Left forelimb (tissue), 1 donor: Measurements from ENCODE around the gene LORICRIN.
"Not testable (repeated sequence)": the region's sequence is repeated elsewhere in the genome, so short reads cannot be mapped to it uniquely, and the experiment has no call there.

Experiments
- DNase-seq: peaks from one replicate; pipeline ENCODE4 v3.0.0-alpha.2; 2018; ENCODE audit warnings: low spot score

LORICRIN gene, protein sequence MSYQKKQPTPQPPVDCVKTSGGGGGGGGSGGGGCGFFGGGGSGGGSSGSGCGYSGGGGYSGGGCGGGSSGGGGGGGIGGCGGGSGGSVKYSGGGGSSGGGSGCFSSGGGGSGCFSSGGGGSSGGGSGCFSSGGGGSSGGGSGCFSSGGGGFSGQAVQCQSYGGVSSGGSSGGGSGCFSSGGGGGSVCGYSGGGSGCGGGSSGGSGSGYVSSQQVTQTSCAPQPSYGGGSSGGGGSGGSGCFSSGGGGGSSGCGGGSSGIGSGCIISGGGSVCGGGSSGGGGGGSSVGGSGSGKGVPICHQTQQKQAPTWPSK

DNA sequence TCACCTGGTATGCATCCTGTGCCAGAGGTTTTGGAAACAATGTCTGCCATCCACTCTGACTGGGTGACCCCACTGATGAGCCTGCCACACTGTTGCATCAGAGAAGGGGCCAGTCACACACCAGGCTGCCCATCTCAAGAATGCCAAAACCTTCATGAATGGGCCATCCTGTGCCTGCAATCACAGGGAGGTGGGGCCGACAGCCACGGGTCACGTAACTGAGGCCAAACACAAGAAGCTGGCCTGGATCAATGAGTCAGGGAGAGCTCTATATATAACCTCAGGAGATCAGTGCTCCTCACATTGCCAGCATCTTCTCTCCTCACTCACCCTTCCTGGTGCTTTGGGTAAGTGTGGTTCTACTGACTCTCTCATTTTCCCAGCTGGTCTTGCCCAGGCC is at the start of gene LORICRIN:
Gene LORICRIN (plus strand): TSS at position 301 of the 400 bp plus-strand sequence. CDS start 1,263 bp downstream, outside the sequence.
- DNase-seq: no peak

DNA sequence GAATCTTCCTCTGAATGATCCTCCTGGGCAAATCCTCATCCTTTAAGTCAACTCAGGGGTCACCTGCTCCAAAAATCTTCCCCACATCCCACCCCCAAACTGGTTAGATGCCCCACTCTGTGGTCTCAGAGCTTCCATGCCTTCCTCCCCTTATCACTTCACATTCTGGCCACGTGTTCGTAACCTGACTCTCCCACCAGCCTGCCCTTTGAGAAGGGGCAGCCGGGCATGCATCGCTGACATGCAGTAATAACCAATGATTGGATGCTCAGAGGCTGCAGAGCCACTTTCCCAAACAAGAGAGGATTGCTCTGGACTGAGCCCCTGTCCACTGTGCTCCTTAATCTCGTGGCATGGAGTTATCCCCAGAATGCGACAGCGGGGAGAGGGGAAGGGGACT is 49.3 kb upstream of the LORICRIN start:
- DNase-seq: no peak

DNA sequence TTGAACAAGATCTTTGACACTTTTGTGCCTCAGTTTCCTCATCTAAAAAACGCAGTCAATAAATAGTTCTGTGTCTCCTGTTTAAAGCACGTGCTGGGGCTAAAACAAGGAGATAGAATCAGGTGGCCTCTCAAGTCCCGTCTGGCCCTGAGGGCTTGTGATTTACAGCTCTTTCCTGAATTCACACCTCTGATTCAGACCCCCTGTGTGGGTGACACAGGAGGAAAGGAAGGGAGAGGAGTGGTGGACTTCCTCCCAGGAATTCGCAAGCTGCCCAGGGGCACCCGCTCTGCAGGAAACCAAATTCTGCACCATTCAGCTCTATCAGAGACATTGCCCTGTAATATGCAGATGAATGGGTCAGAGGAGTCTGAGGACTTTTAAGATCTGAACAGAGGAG is 47.3 kb upstream of the LORICRIN start:
- no peak for DNase-seq

DNA sequence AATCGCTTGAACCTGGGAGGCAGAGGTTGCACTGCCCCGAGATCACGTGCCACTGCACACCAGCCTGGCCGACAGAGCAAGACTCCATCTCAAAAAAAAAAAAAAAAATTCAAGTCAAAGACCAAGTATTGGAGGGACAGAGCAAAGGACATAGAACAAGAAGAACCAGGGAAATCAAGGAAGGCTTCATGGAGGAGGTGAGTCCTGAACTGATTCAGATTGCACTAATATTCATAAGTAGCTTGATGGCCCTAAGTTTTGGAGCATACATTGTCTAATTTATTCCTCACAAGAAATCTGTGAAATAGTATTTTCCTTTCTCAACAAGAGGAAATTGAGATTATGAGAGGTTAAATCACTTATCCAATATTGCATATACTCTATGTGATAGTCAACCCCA is 46.0 kb upstream of the LORICRIN start:
- no peak for DNase-seq

DNA sequence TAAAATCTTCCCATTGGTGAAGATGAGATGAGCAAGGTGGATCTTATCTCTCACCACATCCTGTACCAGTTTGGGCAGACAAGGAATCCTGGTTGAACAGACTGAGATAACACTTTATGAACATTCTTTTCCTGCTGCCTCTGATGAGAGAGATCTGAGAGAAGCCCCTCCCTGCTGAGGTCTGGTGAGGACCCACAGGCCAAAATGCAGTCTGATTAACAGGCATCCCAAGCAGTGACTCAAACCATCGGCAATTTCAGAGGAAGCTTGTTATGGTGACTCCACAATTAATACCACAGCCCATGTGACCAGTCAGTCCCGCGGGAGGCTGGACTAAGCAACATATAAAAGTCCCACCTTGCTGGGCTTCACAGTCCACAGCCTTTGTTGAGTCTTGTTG is 42.3 kb upstream of the LORICRIN start, which contains the start of gene PRR9:
Gene PRR9 (plus strand): TSS at position 373 of the 400 bp plus-strand sequence. CDS start 561 bp downstream, outside the sequence.
- no peak for DNase-seq

DNA sequence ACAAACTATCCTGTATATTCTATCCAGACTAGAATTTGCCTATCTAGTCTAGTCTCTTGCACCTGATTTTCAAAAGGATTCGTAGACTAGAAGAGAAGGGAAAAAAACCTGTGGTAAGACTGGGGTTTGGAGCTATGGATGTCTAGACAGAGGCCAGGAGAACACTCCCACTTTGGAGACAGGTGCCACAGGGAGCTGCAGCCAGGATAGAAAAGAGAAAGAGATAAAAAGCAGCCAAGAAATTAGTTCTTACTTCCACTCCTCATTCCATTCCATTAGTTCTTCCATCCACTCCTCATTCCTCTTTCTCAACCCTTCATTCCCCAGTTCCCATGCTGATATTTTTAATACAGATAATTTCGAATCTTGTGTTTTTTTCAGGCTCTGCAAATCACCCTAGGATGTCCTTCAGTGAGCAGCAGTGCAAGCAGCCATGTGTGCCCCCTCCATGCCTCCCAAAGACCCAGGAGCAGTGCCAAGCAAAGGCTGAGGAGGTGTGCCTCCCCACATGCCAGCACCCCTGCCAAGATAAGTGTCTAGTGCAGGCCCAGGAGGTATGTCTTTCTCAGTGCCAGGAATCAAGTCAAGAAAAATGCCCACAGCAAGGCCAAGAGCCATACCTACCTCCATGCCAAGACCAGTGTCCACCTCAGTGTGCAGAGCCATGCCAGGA is 41.6 kb upstream of the LORICRIN start:
- DNase-seq: no peak

DNA sequence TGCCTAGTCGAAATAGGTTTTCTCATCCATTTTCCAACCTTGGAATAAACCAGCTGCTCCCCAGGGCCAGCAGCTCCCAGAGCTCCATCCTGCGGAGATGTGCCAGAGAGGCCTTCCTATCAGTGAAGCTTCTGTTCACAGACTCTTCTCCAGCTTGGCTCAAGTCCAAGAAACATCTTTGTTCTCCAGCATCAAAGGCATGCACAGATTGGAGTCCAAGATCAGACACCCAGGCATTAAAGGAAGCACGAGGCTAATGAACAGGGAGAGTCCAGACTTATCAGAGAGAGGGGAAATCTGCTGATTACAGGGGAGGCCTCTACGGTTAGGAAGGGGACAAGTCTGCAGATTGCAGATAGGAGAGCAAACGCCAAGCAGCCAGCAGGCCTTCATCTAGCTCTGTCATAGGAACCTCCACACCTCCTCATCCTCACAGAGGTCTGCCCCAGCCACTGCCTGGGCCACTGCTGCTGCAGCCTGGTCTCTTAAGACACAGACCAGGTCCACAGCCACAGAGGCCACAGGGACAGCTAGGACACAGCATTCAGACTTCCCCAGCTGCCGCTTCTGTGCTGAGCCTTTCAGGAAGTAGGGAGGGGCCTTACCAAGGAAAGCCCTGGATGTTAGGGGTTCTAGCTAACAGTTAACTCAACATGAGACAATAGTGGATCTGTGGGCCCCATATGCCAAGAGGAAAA is 38.7 kb upstream of the LORICRIN start:
- no peak for DNase-seq

DNA sequence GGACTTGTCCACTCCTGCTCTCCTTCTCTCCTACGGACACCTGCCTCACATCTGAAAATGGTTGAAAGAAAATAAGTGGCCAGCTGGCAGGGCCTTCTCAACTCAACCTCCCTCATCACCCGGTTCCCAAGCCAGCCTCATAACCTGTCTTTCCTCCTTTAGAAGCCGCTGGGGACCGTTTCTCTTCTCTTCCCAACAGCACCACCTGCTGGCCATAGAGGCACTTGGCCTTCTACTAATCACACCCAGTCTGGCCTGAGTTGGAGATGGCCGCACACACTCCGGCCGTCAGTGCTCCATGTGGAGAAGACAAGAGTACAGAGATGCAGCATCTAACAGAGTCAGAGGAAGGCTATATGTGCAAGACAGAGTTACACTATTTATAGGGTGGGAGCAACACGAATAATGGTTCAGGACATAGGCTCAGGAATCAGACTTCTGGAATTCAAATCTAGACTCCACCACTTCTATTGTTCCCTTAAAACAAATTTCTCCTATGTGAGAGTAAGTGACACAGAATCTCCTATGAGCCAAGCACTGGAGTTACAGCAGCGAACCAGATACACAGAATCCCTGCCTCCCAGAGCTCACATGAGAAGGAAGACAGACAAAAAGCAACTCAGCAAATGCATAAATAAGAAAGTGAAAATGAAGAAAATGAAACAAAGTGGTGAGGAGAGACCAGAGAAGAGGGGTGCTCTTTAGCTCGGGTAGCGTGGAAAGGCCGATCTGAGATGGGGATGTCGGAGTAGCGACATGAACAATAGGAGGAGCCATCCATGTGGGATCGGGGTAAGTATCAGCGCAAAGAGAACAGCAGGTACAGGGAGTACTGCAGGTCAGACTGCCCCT is 36.2 kb upstream of the LORICRIN start:
- not testable (repeated sequence) for DNase-seq

DNA sequence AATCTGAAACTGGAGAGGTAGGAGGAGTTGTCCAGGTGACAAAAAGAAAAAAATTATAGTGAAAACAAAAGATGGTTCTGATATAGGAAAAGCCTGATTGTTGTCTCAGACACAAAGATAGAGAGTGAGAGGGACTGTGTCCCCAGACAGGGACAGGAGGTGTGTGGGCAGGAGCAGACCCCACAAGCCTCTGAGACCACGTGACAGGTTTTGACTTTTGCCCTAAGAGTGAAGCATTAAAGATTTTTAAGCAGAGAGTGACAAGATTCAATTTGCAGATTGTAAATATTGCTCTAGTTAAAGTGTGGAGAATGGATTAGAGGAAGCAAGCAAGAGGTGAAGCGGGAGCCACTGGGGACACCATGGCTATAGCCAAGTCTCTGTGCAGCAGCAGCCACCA is 31.7 kb upstream of the LORICRIN start:
- DNase-seq: no peak

DNA sequence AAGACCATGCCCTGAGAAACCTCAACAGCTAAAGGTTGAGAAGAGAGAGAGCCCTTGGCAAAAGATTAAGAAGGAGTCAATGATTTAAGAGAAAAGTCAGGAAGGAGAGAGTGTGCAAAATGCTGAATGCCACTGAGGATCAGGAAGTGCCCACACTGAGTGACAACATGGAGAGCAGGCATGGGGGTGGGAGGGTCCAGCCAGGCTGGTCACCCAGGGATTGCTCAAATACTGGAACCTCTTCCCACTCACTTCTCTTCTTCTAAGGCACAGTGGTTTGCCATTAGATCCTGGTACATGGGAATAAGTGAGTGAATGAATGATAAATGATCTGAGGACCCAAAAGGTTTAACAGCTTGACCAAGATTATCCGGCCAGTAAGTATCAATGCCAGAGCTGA is 31.0 kb upstream of the LORICRIN start:
- no peak for DNase-seq

DNA sequence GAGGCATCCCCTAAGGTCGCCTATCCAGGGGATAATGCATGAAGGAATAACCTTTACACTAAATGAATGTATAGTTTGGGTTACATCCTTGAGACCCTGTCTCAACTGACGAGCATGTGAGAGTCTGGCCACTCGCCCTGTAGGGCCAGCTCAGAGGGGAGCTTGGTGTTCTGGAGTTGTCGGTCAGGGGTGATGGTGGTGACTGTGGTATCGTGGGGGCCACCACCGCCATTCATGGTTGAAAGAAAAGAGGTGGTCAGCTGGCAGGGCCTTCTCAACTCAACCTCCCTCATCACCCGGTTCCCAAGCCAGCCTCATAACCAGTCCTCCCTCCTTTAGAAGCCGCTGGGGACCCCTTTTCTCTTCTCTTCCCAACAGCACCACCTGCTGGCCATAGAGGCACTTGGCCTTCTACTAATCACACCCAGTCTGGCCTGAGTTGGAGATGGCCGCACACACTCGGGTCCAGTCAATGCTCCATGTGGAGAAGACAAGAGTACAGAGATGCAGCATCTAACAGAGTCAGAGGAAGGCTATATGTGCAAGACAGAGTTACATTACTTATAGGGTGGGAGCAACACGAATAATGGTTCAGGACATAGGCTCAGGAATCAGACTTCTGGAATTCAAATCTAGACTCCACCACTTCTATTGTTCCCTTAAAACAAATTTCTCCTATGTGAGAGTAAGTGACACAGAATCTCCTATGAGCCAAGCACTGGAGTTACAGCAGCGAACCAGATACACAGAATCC is 30.2 kb upstream of the LORICRIN start:
- not testable (repeated sequence) for DNase-seq

DNA sequence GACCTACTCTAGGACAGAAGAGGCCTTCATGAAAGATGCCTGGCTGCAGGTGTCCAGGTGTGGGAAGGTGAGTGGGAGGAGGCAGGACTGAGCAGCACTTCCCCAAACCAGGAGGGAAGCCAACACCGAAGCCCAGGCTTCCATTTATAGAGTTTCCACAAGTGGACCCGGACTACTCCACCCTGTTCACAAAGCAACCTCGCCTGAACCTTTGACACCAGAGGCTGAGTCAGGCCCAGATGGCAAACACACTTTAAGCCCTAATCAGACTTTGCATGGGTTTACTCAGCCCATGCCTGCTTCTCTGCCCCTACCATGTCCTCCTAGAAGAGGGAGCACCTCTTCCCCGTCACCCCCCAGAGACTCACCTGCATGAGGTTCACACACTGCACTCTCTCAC is 28.1 kb upstream of the LORICRIN start:
- DNase-seq: no peak

DNA sequence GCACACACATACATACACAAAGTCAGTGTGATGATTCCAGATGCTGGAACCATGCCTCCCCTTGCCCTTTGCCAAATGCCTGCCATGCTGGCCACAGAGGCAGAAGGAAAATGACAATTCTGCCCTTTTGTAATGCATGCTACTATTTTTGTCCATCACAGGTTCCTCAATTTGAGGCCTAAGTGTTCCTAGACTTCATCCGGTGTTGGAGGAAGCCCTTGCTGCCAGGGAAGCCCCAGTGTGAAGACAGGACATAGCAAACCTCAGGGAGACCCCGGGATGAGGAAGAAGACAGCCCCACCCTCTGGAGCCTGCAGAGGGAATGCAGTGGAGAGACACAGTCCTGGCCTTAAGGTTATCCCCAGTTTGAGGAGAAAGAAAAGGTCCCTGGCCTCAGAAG is 27.7 kb upstream of the LORICRIN start:
- DNase-seq: no peak

DNA sequence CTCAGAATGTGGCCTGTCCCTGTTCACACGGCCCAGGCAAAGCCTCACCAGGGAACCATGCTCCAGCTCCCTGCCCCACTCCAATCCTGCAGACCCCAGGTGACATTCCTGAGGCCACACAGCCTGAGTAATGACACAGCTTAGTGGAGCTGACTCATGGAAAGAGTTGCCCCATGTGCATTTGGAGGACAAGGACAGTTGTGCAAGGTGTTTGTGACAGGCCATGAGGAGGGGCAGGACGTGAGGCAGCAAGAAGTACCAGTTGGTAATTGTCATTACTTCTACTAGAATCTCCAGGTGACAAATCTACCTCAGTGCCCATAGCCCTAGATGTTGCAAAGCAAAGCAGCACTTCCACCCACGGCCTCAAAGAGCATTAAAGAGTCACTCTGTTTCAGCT is 26.9 kb upstream of the LORICRIN start:
- DNase-seq: no peak

DNA sequence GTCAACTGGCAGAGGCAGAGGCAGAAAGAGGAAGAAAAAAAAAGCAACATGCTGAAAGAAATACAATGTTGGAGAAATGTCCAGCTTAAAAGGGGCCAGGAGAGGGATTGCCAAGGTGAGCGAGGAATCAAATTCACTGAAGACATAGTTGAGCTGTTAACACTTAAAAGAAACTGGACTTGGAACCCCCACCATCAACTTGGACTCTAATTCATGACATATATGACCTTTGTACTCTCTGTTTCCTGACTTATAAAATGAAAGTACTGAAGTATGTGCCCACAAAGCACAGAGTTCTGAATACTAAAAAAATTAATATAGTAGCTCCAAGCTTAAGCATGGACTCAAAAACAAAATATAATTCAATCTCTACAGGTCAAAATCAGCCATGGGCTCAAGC is 26.0 kb upstream of the LORICRIN start:
- DNase-seq: no peak

DNA sequence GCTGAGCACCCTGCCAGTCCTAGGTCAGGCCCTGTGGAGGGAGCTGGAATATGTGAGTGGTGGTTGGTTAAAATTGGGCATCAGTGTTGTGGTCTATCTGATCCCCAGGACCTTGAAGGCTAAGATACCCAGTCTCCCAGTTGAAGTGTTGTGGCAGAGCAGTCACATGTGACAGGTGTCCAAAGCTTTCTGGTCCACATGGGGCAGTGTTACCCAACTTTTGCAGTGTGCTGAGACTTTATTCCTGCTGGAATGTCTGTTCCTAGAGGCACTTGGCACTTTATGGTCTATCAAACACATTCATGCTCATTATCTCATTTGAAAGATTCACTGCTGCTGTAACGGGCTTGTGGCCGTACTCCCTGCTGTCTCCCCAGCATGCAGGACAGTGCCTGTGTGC is 21.0 kb upstream of the LORICRIN start:
- no peak for DNase-seq

DNA sequence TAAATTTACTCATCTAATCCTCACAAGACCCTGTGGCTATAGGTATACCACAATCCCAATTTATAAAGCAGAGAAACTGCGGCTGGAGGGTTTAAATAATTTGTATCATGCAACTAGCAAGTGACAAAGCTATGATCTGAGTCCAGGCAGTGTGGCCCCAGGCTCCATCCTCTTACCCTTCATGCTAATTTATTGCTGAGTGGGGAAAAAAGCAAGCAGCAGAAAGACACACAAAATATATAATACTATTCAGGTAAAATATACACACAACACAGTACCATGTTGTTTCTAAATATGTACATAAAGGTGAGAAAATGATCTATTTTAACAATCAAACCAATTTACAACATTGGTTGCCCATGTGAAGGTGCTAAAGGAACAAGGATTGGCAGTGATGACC is 17.3 kb upstream of the LORICRIN start:
- DNase-seq: no peak

DNA sequence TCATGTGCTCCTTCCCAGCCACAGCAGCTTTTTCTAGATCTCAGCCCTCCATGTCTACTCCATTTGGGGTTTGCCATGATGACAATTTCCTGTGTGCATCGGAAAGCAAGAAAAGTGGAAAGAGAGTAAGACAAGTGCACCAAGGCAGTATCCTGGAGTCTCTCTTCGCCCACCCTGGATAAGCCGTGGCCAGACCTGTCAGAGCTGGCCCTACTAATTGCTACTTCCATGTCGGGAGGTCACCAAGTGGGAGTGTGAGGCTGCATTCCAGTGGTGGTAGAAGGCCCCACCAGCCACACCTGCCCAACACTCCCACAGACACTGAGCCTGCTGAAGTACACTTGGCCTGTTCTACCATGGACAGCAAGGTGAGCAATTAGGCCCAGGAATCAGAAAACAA is 14.0 kb upstream of the LORICRIN start:
- DNase-seq: no peak

DNA sequence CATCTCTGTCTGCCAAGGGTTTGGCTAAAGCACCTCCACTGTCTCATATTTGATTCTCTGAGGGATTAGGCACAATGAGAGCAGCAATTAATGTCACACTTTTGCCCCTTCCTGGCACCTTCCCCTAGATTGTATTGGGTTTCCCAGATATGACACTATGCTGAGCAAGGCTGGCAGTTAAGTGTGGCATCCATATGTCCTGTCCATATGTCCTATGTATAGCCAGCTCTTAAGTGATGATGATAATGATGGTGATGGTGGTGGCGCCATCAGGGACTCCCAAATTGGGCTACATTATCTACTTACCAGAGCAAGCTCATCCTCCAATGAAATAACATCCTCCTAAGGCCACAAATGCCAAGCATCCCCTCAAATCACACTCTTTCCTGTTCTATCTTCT is 13.5 kb upstream of the LORICRIN start:
- DNase-seq: no peak

DNA sequence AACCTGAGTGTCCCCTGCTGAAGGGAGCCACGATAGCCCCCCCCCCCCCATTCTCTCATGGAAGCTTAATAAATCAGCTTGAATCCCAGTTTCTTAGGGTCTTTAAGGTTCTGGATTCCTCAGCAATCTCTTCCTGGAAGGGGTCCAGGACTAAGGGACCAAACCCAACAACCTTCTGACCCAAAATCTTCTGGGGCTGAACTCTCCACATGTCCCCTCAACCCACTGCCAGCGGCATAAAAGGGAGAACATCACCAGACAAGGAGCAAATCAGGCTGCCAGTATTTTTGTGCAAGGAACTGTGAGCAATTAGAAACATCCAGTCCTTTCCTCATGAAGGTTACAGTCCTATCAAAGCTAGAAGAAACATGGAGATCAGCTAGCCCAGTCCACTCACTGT is 12.7 kb upstream of the LORICRIN start:
- DNase-seq: no peak

DNA sequence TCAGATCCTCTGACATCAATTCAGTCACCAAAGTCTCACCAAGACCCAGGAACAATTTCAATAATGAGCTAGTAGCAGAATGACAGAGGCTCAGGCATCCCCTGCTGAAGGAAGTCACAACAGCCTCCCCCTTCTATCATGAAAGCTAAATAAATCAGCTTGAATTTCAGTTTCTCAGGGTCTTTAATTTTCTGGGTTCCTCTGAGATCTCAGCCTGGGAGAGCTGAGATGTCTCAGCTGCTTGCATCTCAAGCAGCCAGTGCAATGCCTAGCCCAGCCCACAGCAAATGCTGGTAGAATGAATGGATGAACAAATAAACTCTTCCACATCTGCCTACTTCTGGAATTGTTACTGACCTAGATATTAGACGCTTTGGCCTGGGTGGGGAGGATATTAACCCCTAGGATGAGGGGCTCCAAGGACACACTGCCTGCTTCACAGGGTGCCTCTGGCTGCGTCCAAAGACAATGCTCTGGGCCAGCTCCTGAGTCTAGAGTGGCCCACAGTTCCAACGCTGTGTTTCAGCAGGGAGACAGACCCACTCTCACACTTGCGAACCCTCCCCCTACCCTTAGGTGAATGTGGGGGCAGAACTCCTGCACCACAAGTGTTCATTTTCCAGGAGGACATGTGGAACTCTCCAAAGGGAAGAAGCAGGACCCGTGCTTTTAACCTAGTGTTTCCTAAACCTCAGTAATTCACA is 11.2 kb upstream of the LORICRIN start:
- DNase-seq: no peak
